Suprapubic skin (tissue), 4 donors: ENCODE data around the gene ZNF275.

Source experiments
- EP300 ChIP-seq: sonication (generic); formaldehyde crosslinking; IDR thresholded peaks from one replicate; pipeline ENCODE4 v1.6.1; 2017; ENCODE audit warnings: antibody characterized with exemption
- POLR2AphosphoS5 ChIP-seq, 3 donors: sonication (generic); formaldehyde crosslinking; IDR thresholded peaks; one replicate each; pipeline ENCODE4 v1.6.1; 2017; ENCODE audit warnings: antibody characterized with exemption in 3 of 3
- TF ChIP-seq, protein P1 (sequence below), 2 donors: fragments of 200-600 bp in 1 of 2; fragments of 450-650 bp in 1 of 2; sonication (generic) in 1 of 2; IDR thresholded peaks; one replicate each; pipeline ENCODE4 v1.5.1; 2016 to 2019; ENCODE audit warnings: antibody characterized with exemption in 2 of 2, mild to moderate bottlenecking in 1 of 2, moderate library complexity in 1 of 2

DNA sequence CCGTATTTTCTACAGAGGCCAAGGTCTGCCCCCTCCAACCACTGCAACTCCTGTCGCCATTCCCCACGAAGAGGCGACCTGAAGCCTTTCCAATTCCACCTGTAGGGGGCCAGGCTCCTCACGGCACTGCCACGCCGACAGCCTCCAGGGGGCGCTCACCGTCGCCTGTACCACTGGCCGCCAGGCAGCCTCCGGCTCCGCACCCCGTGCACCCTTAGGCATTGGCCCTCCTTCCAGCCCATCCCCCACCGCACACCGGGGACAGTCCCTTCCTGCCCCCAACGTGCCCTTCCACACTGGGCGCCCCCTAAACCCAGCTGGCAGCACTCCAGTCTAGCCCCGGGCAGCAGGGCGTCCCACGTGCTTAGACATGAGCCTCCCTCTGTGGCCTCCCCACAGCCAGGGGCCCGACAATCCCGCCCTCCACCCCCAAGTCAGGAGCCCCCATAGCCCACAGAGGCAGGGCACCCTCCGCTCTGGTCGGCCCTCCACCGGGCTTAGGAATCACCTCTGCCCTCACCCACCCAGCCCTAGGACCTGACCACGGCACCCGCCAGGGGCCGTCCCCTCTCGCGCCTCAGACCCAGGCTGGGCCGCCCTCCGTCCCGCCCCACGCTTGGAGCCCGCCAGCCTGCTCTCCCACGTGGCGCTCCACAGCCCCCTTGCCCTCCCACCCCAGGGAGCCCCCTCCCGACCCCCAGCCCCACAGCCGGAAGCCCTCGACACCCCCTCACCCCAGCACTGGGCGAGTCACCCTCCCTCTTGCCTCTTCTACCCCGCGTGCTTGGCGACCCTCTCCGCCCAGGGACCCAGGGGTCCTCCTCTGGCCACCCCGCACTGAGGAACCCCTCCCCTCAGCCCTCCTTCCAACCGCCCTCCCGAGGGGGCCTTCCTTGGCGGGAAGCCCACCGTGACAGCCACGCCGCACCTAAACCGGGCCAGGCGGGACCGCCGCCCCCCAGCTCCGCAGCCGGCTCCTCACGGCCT, 66.5 kb downstream of the ZNF275 start:
- TF ChIP-seq, protein P1, sequence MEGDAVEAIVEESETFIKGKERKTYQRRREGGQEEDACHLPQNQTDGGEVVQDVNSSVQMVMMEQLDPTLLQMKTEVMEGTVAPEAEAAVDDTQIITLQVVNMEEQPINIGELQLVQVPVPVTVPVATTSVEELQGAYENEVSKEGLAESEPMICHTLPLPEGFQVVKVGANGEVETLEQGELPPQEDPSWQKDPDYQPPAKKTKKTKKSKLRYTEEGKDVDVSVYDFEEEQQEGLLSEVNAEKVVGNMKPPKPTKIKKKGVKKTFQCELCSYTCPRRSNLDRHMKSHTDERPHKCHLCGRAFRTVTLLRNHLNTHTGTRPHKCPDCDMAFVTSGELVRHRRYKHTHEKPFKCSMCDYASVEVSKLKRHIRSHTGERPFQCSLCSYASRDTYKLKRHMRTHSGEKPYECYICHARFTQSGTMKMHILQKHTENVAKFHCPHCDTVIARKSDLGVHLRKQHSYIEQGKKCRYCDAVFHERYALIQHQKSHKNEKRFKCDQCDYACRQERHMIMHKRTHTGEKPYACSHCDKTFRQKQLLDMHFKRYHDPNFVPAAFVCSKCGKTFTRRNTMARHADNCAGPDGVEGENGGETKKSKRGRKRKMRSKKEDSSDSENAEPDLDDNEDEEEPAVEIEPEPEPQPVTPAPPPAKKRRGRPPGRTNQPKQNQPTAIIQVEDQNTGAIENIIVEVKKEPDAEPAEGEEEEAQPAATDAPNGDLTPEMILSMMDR (IDR thresholded peaks at IDR 0.05) = peak; percentile 36 to 51
- TF ChIP-seq EP300 = no peak
- no peak for TF ChIP-seq POLR2AphosphoS5 (IDR thresholded peaks at IDR 0.05)
